Fibroblast of mammary gland (primary cell): ENCODE data around the gene GOLGA5.
A peak's percentile ranks its signal among the peaks of the same experiment; 100 is the strongest.

Experiments
- DNase-seq: peaks from one replicate; pipeline ENCODE4 v3.0.0-alpha.2; 2010; ENCODE audit warnings: low read depth
- H3K4me3 ChIP-seq: 2 replicates; pipeline ENCODE4 v1.5.1; 2011; ENCODE audit warnings: low read depth, mild to moderate bottlenecking, low read length, moderate library complexity; ENCODE audit not compliant: control insufficient read depth
- CTCF ChIP-seq: conservative IDR thresholded peaks from 2 replicates; pipeline ENCODE4 v1.5.1; 2011; ENCODE audit warnings: low read depth, low read length, inconsistent platforms; ENCODE audit not compliant: control insufficient read depth, insufficient read depth

Gene GOLGA5

GRCh38 chr14:92832137-92832700 is 38.1 kb downstream of the GOLGA5 start:
- no peak for DNase-seq
- no peak for TF ChIP-seq CTCF
- no peak overlapping the region for H3K4me3 ChIP-seq

GRCh38 chr14:92841930-92842329 is 47.8 kb downstream of the GOLGA5 start:
- H3K4me3 ChIP-seq = no peak overlapping the region
- DNase-seq = no peak
- TF ChIP-seq CTCF = no peak

GRCh38 chr14:92844204-92844603 is 50.1 kb downstream of the GOLGA5 start:
- no peak overlapping the region for H3K4me3 ChIP-seq
- TF ChIP-seq CTCF = no peak
- DNase-seq = peak; percentile 6

- DNase-seq = peak; percentile 90
- TF ChIP-seq CTCF = no peak
- no peak overlapping the region for H3K4me3 ChIP-seq
Measured at GRCh38 chr14:92846162-92846897, 52.2 kb downstream of the GOLGA5 start.

- no peak for DNase-seq
- no peak for TF ChIP-seq CTCF
- no peak overlapping the region for H3K4me3 ChIP-seq
Measured at GRCh38 chr14:92847278-92847677, 53.2 kb downstream of the GOLGA5 start.

- DNase-seq = no peak
- H3K4me3 ChIP-seq = no peak overlapping the region
- TF ChIP-seq CTCF = no peak
Measured at GRCh38 chr14:92847749-92848148, 53.6 kb downstream of the GOLGA5 start.
